Measurements from ENCODE around the gene TSR3. TPM values are rescaled to one million over a fixed set of nuclear protein-coding genes. Genes with fewer than 3 reads are reported as not detected.
A peak's percentile ranks its signal among the peaks of the same experiment; 100 is the strongest.

The TSR3 gene
- total and polyA plus RNA-seq, 2 of the 13 experiments (the other 11 are each of a cell fraction or from before 2014, with no cell fraction given): 24.2 to 51.0 TPM

GRCh38 chr16:1310832-1311200, 40.9 kb downstream of the TSR3 start (continued):
- TF ChIP-seq, protein P1, sequence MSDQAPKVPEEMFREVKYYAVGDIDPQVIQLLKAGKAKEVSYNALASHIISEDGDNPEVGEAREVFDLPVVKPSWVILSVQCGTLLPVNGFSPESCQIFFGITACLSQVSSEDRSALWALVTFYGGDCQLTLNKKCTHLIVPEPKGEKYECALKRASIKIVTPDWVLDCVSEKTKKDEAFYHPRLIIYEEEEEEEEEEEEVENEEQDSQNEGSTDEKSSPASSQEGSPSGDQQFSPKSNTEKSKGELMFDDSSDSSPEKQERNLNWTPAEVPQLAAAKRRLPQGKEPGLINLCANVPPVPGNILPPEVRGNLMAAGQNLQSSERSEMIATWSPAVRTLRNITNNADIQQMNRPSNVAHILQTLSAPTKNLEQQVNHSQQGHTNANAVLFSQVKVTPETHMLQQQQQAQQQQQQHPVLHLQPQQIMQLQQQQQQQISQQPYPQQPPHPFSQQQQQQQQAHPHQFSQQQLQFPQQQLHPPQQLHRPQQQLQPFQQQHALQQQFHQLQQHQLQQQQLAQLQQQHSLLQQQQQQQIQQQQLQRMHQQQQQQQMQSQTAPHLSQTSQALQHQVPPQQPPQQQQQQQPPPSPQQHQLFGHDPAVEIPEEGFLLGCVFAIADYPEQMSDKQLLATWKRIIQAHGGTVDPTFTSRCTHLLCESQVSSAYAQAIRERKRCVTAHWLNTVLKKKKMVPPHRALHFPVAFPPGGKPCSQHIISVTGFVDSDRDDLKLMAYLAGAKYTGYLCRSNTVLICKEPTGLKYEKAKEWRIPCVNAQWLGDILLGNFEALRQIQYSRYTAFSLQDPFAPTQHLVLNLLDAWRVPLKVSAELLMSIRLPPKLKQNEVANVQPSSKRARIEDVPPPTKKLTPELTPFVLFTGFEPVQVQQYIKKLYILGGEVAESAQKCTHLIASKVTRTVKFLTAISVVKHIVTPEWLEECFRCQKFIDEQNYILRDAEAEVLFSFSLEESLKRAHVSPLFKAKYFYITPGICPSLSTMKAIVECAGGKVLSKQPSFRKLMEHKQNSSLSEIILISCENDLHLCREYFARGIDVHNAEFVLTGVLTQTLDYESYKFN (CRISPR knock-in tag; conservative IDR thresholded peaks at IDR 0.05): no peak
- TF ChIP-seq, protein P2, sequence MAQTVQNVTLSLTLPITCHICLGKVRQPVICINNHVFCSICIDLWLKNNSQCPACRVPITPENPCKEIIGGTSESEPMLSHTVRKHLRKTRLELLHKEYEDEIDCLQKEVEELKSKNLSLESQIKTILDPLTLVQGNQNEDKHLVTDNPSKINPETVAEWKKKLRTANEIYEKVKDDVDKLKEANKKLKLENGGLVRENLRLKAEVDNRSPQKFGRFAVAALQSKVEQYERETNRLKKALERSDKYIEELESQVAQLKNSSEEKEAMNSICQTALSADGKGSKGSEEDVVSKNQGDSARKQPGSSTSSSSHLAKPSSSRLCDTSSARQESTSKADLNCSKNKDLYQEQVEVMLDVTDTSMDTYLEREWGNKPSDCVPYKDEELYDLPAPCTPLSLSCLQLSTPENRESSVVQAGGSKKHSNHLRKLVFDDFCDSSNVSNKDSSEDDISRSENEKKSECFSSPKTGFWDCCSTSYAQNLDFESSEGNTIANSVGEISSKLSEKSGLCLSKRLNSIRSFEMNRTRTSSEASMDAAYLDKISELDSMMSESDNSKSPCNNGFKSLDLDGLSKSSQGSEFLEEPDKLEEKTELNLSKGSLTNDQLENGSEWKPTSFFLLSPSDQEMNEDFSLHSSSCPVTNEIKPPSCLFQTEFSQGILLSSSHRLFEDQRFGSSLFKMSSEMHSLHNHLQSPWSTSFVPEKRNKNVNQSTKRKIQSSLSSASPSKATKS (CRISPR knock-in tag; IDR thresholded peaks at IDR 0.05): no peak
- TF ChIP-seq NR1H2 (CRISPR knock-in tag; IDR thresholded peaks at IDR 0.05; ENCODE audit: borderline replicate concordance, low read depth) (no peak), NFKBIZ (CRISPR knock-in tag; IDR thresholded peaks at IDR 0.05) (no peak), ZNF629 (CRISPR knock-in tag; conservative IDR thresholded peaks at IDR 0.05) (no peak), ZNF12 (CRISPR knock-in tag; IDR thresholded peaks at IDR 0.05) (no peak), ZNF317 (CRISPR knock-in tag; IDR thresholded peaks at IDR 0.05) (0 out of 2 replicates have a peak, but pooled peaks have one; percentile 18), ZNF605 (CRISPR knock-in tag; IDR thresholded peaks at IDR 0.05) (0 out of 2 replicates have a peak, but pooled peaks have one; percentile 15), LCORL (IDR thresholded peaks at IDR 0.05) (no peak), LCORL (CRISPR knock-in tag; IDR thresholded peaks at IDR 0.05) (no peak), ONECUT2 (CRISPR knock-in tag; IDR thresholded peaks at IDR 0.05) (no peak), RBM39 (IDR thresholded peaks at IDR 0.05; ENCODE audit: low read depth, low read length, poor library complexity, severe bottlenecking) (no peak)
- TF ChIP-seq, protein P3, sequence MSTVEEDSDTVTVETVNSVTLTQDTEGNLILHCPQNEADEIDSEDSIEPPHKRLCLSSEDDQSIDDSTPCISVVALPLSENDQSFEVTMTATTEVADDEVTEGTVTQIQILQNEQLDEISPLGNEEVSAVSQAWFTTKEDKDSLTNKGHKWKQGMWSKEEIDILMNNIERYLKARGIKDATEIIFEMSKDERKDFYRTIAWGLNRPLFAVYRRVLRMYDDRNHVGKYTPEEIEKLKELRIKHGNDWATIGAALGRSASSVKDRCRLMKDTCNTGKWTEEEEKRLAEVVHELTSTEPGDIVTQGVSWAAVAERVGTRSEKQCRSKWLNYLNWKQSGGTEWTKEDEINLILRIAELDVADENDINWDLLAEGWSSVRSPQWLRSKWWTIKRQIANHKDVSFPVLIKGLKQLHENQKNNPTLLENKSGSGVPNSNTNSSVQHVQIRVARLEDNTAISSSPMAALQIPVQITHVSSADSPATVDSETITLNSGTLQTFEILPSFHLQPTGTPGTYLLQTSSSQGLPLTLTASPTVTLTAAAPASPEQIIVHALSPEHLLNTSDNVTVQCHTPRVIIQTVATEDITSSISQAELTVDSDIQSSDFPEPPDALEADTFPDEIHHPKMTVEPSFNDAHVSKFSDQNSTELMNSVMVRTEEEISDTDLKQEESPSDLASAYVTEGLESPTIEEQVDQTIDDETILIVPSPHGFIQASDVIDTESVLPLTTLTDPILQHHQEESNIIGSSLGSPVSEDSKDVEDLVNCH (CRISPR knock-in tag; IDR thresholded peaks at IDR 0.05): no peak
